Measurements from ENCODE around the gene STK4.

STK4 gene

DNA sequence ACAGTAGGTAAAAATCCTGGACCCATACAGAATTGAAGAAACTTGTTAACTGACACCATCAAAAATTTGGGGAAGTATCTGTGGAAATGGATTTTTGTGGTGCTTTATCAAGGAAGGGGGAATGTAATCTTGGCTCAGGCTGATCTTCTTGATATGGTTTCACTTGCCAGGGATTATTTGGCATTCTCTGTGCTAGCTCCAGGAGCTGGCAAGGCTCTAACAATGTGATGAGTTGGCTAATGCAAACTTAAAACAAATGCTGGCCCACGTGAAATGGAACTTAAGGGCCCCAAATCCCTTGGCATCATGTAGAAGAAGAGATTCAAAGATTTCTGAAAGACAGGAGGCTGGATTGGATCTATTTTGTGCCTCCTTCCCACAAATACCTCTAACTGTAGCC, 121.5 kb downstream of the STK4 start:
- Histone ChIP-seq H3K27me3 (ENCODE audit: control insufficient read depth, insufficient read depth, low read length) (no peaks in the 10 kb centered on the region), H3K9me3 (ENCODE audit: control insufficient read depth, insufficient read depth, low read depth, low read length) (no peaks in the 10 kb centered on the region), H3K27ac (ENCODE audit: low read depth, low read length) (no peak overlapping the region), H3K4me3 (ENCODE audit: low read depth, low read length) (no peak overlapping the region), H3K4me1 (ENCODE audit: control insufficient read depth, insufficient read depth, low read length) (peaks cover 11% of the 10 kb centered on the region; the same call in 1 of the 2 replicates), H3K9ac (ENCODE audit: low read length) (no peak overlapping the region), H3K36me3 (ENCODE audit: control insufficient read depth, insufficient read depth, low read length) (0 out of 2 replicates have a peak, but pooled peaks cover 2% of the 10 kb centered on the region)

- H3K4me3 ChIP-seq (ENCODE audit: low read depth, low read length) = no peak overlapping the region
- H3K9me3 ChIP-seq (ENCODE audit: control insufficient read depth, insufficient read depth, low read depth, low read length) = no peaks in the 10 kb centered on the region
- no peaks in the 10 kb centered on the region for H3K27me3 ChIP-seq (ENCODE audit: control insufficient read depth, insufficient read depth, low read length)
- no peak overlapping the region for H3K27ac ChIP-seq (ENCODE audit: low read depth, low read length)
- H3K4me1 ChIP-seq (ENCODE audit: control insufficient read depth, insufficient read depth, low read length) = peaks cover 11% of the 10 kb centered on the region; the same call in 1 of the 2 replicates
- no peaks in the 10 kb centered on the region for H3K36me3 ChIP-seq (ENCODE audit: control insufficient read depth, insufficient read depth, low read length)
- H3K9ac ChIP-seq (ENCODE audit: low read length) = no peak overlapping the region
These were observed 121.9 kb downstream of the STK4 start for GRCh38 chr20:45088247-45088646.

- Histone ChIP-seq H3K27me3 (ENCODE audit: control insufficient read depth, insufficient read depth, low read length) (no peaks in the 10 kb centered on the region), H3K36me3 (ENCODE audit: control insufficient read depth, insufficient read depth, low read length) (no peaks in the 10 kb centered on the region), H3K9ac (ENCODE audit: low read length) (no peak overlapping the region), H3K27ac (ENCODE audit: low read depth, low read length) (no peak overlapping the region), H3K4me3 (ENCODE audit: low read depth, low read length) (no peak overlapping the region), H3K9me3 (ENCODE audit: control insufficient read depth, insufficient read depth, low read depth, low read length) (no peaks in the 10 kb centered on the region), H3K4me1 (ENCODE audit: control insufficient read depth, insufficient read depth, low read length) (peaks cover 11% of the 10 kb centered on the region; the same call in 1 of the 2 replicates)
These were observed 124.2 kb downstream of the STK4 start for GRCh38 chr20:45090481-45090880.

GRCh38 chr20:45091366-45091765, 125.1 kb downstream of the STK4 start:
- Histone ChIP-seq H3K36me3 (ENCODE audit: control insufficient read depth, insufficient read depth, low read length) (no peaks in the 10 kb centered on the region), H3K27me3 (ENCODE audit: control insufficient read depth, insufficient read depth, low read length) (no peaks in the 10 kb centered on the region), H3K9me3 (ENCODE audit: control insufficient read depth, insufficient read depth, low read depth, low read length) (no peaks in the 10 kb centered on the region), H3K4me1 (ENCODE audit: control insufficient read depth, insufficient read depth, low read length) (peaks cover 11% of the 10 kb centered on the region; the same call in 1 of the 2 replicates), H3K27ac (ENCODE audit: low read depth, low read length) (no peak overlapping the region), H3K4me3 (ENCODE audit: low read depth, low read length) (no peak overlapping the region), H3K9ac (ENCODE audit: low read length) (no peak overlapping the region)

- Histone ChIP-seq H3K4me1 (ENCODE audit: control insufficient read depth, insufficient read depth, low read length) (peaks cover 9% of the 10 kb centered on the region; the same call in 1 of the 2 replicates), H3K4me3 (ENCODE audit: low read depth, low read length) (no peak overlapping the region), H3K9me3 (ENCODE audit: control insufficient read depth, insufficient read depth, low read depth, low read length) (no peaks in the 10 kb centered on the region), H3K9ac (ENCODE audit: low read length) (no peak overlapping the region), H3K36me3 (ENCODE audit: control insufficient read depth, insufficient read depth, low read length) (no peaks in the 10 kb centered on the region), H3K27me3 (ENCODE audit: control insufficient read depth, insufficient read depth, low read length) (peaks cover 14% of the 10 kb centered on the region), H3K27ac (ENCODE audit: low read depth, low read length) (no peak overlapping the region)
These were observed 126.6 kb downstream of the STK4 start for GRCh38 chr20:45092898-45093297.

- H3K27me3 ChIP-seq (ENCODE audit: control insufficient read depth, insufficient read depth, low read length) = peaks cover 26% of the 10 kb centered on the region
- H3K27ac ChIP-seq (ENCODE audit: low read depth, low read length) = no peak overlapping the region
- H3K4me1 ChIP-seq (ENCODE audit: control insufficient read depth, insufficient read depth, low read length) = peaks cover 7% of the 10 kb centered on the region; the same call in 1 of the 2 replicates
- no peaks in the 10 kb centered on the region for H3K9me3 ChIP-seq (ENCODE audit: control insufficient read depth, insufficient read depth, low read depth, low read length)
- H3K9ac ChIP-seq (ENCODE audit: low read length) = no peak overlapping the region
- H3K4me3 ChIP-seq (ENCODE audit: low read depth, low read length) = no peak overlapping the region
- H3K36me3 ChIP-seq (ENCODE audit: control insufficient read depth, insufficient read depth, low read length) = no peaks in the 10 kb centered on the region
These were observed 127.9 kb downstream of the STK4 start for GRCh38 chr20:45094201-45094600.

DNA sequence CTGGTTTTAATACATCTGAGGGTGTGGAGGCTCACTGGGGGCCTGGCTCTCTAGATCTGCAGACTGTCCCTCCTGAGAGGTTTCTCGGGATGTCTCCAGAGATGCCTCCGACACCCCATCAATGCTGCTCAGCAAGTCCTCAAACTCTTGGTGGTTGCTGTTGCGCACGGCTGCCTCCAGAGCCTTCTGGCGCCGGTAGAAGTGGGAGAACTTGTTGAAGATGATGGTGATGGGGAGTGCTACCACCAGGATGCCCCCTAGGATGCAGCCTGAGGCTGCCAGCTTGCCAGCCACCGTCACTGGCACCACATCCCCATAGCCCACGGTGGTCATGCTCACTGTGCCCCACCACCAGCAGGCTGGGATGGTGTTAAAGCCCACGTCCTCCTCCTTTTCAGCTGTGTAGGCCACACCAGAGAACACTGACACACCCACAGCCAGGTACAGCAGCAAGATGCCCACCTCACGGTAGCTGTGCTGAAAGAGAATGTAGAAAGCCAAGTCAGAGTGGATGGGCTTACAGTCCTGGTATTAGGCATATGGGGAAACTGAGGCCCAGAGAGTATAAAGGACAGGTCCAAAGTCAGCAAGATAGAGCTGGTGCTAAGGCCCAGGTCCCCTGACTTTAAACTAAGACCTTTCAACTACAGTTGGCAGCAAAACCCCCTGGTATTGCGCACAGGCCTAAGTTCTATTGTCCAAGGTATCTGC, 128.7 kb downstream of the STK4 start:
- Histone ChIP-seq H3K9ac (ENCODE audit: low read length) (no peak overlapping the region), H3K9me3 (ENCODE audit: control insufficient read depth, insufficient read depth, low read depth, low read length) (no peaks in the 10 kb centered on the region), H3K4me1 (ENCODE audit: control insufficient read depth, insufficient read depth, low read length) (peaks cover 7% of the 10 kb centered on the region; the same call in 1 of the 2 replicates), H3K36me3 (ENCODE audit: control insufficient read depth, insufficient read depth, low read length) (no peaks in the 10 kb centered on the region), H3K4me3 (ENCODE audit: low read depth, low read length) (no peak overlapping the region), H3K27me3 (ENCODE audit: control insufficient read depth, insufficient read depth, low read length) (peaks cover 34% of the 10 kb centered on the region), H3K27ac (ENCODE audit: low read depth, low read length) (no peak overlapping the region)

GRCh38 chr20:45095805-45096238, 129.5 kb downstream of the STK4 start:
- peaks cover 42% of the 10 kb centered on the region for H3K27me3 ChIP-seq (ENCODE audit: control insufficient read depth, insufficient read depth, low read length)
- no peak overlapping the region for H3K27ac ChIP-seq (ENCODE audit: low read depth, low read length)
- H3K9me3 ChIP-seq (ENCODE audit: control insufficient read depth, insufficient read depth, low read depth, low read length) = no peaks in the 10 kb centered on the region
- H3K36me3 ChIP-seq (ENCODE audit: control insufficient read depth, insufficient read depth, low read length) = no peaks in the 10 kb centered on the region
- H3K9ac ChIP-seq (ENCODE audit: low read length) = no peak overlapping the region
- peaks cover 7% of the 10 kb centered on the region; the same call in 1 of the 2 replicates for H3K4me1 ChIP-seq (ENCODE audit: control insufficient read depth, insufficient read depth, low read length)
- no peak overlapping the region for H3K4me3 ChIP-seq (ENCODE audit: low read depth, low read length)

DNA sequence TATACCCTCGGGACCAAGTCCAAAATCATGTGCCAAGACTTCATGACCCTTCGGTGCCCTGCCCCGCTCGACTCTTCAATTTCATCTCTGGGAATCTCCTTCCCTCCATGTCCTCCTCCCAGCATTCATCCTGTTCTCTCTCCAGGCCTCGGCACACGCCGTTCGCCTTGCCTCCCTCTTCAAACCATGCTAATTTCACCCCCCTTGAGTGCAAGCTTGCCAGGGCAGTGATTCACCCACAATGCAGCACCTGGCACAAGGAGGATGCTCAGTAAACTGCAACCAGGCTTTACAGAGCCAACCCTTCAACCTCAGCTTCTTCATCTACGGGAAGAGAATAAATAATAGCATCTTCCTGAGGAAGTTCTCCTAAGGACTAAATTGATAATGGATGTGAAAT, 130.5 kb downstream of the STK4 start:
- no peaks in the 10 kb centered on the region for H3K9me3 ChIP-seq (ENCODE audit: control insufficient read depth, insufficient read depth, low read depth, low read length)
- no peak overlapping the region for H3K4me3 ChIP-seq (ENCODE audit: low read depth, low read length)
- peaks cover 13% of the 10 kb centered on the region for H3K4me1 ChIP-seq (ENCODE audit: control insufficient read depth, insufficient read depth, low read length)
- no peak overlapping the region for H3K9ac ChIP-seq (ENCODE audit: low read length)
- no peaks in the 10 kb centered on the region for H3K36me3 ChIP-seq (ENCODE audit: control insufficient read depth, insufficient read depth, low read length)
- peaks cover 50% of the 10 kb centered on the region for H3K27me3 ChIP-seq (ENCODE audit: control insufficient read depth, insufficient read depth, low read length)
- no peak overlapping the region for H3K27ac ChIP-seq (ENCODE audit: low read depth, low read length)

GRCh38 chr20:45097485-45098102, 131.3 kb downstream of the STK4 start:
- H3K4me1 ChIP-seq (ENCODE audit: control insufficient read depth, insufficient read depth, low read length) = peaks cover 8% of the 10 kb centered on the region
- no peaks in the 10 kb centered on the region for H3K9me3 ChIP-seq (ENCODE audit: control insufficient read depth, insufficient read depth, low read depth, low read length)
- H3K27me3 ChIP-seq (ENCODE audit: control insufficient read depth, insufficient read depth, low read length) = peaks cover 50% of the 10 kb centered on the region
- H3K27ac ChIP-seq (ENCODE audit: low read depth, low read length) = no peak overlapping the region
- no peak overlapping the region for H3K4me3 ChIP-seq (ENCODE audit: low read depth, low read length)
- no peak overlapping the region for H3K9ac ChIP-seq (ENCODE audit: low read length)
- no peaks in the 10 kb centered on the region for H3K36me3 ChIP-seq (ENCODE audit: control insufficient read depth, insufficient read depth, low read length)

DNA sequence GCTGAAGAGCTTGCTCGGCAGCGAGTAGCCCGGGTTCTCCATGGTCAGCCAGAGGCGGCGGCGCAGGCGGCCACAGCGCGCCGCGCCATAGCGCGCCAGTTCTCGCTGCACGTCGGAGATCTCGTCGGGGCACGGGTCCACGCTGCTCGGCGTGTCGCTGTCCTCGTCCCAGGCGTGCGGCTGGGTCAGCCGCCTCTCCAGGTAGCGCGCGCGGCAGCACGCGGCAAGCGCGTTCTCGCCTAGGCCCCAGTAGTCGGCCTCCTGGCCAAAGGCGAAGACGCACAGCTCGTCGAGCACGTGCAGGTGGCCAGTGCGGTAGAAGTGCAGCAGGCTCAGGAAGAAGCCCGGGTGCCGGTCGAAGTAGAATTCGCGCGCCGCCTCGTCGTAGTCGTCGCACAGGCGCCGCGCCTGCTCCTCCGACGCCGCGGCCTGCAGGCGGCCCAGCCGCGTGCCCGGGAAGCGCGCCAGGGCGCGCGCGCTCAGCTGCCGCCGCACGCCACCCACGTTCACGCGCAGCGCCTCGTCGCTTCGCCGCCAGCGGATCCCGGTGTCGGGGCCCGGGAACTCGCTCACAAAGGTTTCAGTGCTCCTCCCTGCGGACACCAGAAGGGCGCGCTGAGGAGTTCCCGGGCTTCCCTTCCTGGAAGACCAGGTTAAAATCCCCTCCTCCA, 131.9 kb downstream of the STK4 start:
- Histone ChIP-seq H3K4me3 (ENCODE audit: low read depth, low read length) (no peak overlapping the region; the same call in 1 of the 2 replicates), H3K36me3 (ENCODE audit: control insufficient read depth, insufficient read depth, low read length) (no peaks in the 10 kb centered on the region), H3K9ac (ENCODE audit: low read length) (no peak overlapping the region), H3K9me3 (ENCODE audit: control insufficient read depth, insufficient read depth, low read depth, low read length) (no peaks in the 10 kb centered on the region), H3K27me3 (ENCODE audit: control insufficient read depth, insufficient read depth, low read length) (peaks cover 50% of the 10 kb centered on the region), H3K4me1 (ENCODE audit: control insufficient read depth, insufficient read depth, low read length) (peaks cover 8% of the 10 kb centered on the region), H3K27ac (ENCODE audit: low read depth, low read length) (no peak overlapping the region)

Data from HUES6 (cell line).